ENCODE measurements around the gene PTH.

Gene PTH

GRCh38 chr11:13449522-13449921 lies 46.3 kb downstream of the PTH start:
- no peak for DNase-seq (ENCODE audit: low read depth)

- no peak for DNase-seq (ENCODE audit: low read depth)
Measured at GRCh38 chr11:13448876-13449275, 46.9 kb downstream of the PTH start.

- DNase-seq (ENCODE audit: low read depth), result no peak
Measured at GRCh38 chr11:13446444-13446843, 49.4 kb downstream of the PTH start.

GRCh38 chr11:13445588-13445987 lies 50.2 kb downstream of the PTH start:
- no peak for DNase-seq (ENCODE audit: low read depth)

Data from activated gamma-delta T cell treated with anti-CD3 and anti-CD28 coated beads, Interleukin-2, amount 50 U/mL, for 16 hours (primary cell).